SH-SY5Y (cell line): ENCODE results near the gene B3GALT5.

Source experiments
- GATA2 ChIP-seq: IDR thresholded peaks from 2 replicates; pipeline ENCODE4 v1.6.1; 2011; ENCODE audit warnings: mild to moderate bottlenecking, low read depth, low read length
- GATA3 ChIP-seq: IDR thresholded peaks from 2 replicates; pipeline ENCODE4 v1.6.1; 2011; ENCODE audit warnings: low read depth, mild to moderate bottlenecking, low read length, moderate library complexity

DNA sequence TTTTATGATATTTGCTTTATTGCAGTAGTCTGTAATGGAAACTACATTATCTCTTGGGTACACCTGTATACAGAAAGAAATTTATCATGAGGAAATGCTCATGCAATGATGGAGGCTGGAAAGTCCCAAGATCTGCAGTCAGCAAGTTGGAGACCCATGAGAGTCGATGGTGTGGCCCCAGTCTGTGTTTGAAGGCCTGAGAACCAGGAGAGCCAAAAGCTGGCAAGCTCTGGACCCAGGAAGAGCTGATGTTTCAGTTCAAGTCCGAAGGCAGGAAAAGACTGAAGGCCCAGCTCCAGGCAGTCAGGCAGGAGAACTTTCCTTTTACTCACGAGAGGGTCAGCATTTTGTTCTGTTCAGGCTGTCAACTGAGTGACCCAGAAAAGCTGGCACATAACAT, 42.2 kb downstream of the B3GALT5 start:
- TF ChIP-seq GATA2 = no peak
- TF ChIP-seq GATA3 = no peak
